MG63 (cell line): ENCODE measurements around the gene MYPOP. TPM values are rescaled to one million over a fixed set of nuclear protein-coding genes. Genes with fewer than 3 reads are reported as not detected.
A peak's percentile ranks its signal among the peaks of the same experiment; 100 is the strongest.
"Not testable (repeated sequence)": the region's sequence is repeated elsewhere in the genome, so short reads cannot be mapped to it uniquely, and the experiment has no call there.

Source experiments
- DNase-seq: peaks from one replicate; pipeline ENCODE4 v3.0.0-alpha.2; 2020
- H3K27me3 ChIP-seq: fragments of 250-450 bp; sonication (Bioruptor Pico); 2 replicates; pipeline ENCODE4 v1.5.1; 2020; ENCODE audit warnings: mild to moderate bottlenecking, moderate library complexity
- H3K36me3 ChIP-seq: fragments of 250-450 bp; sonication (Bioruptor Pico); 2 replicates; pipeline ENCODE4 v1.5.1; 2020; ENCODE audit warnings: mild to moderate bottlenecking, moderate library complexity
- H3K4me3 ChIP-seq: fragments of 250-450 bp; sonication (Bioruptor Pico); 2 replicates; pipeline ENCODE4 v1.5.1; 2020; ENCODE audit warnings: mild to moderate bottlenecking, moderate library complexity
- H3K9me3 ChIP-seq: fragments of 250-450 bp; sonication (Bioruptor Pico); 2 replicates; pipeline ENCODE4 v1.5.1; 2020; ENCODE audit warnings: mild to moderate bottlenecking, moderate library complexity
- total RNA-seq: library from RNA; depleted of rRNA; stranded (reverse); fragments of >200 nt; shearing (Covaris generic); gene quantifications from 2 replicates; pipeline ENCODE4 v1.2.3, GENCODE V29; 2014; ENCODE audit warnings: low replicate concordance

The MYPOP gene
- total RNA-seq, 1 experiment from 2014 or later, result 0.79 TPM

- 0 out of 2 replicates have a peak, but pooled peaks cover 2% of the 10 kb centered on the region for H3K27me3 ChIP-seq
- H3K9me3 ChIP-seq, result no peaks in the 10 kb centered on the region
- DNase-seq, result no peak
- H3K36me3 ChIP-seq, result peaks cover 6% of the 10 kb centered on the region
- H3K4me3 ChIP-seq, result no peak overlapping the region
Measured at GRCh38 chr19:45878043-45878794, 24.2 kb downstream of the MYPOP start.

GRCh38 chr19:45876411-45877197 lies 25.8 kb downstream of the MYPOP start:
- DNase-seq, result no peak
- Histone ChIP-seq H3K36me3 (no peaks in the 10 kb centered on the region), H3K4me3 (no peak overlapping the region), H3K27me3 (0 out of 2 replicates have a peak, but pooled peaks cover 2% of the 10 kb centered on the region), H3K9me3 (no peaks in the 10 kb centered on the region)

- Histone ChIP-seq H3K9me3 (no peaks in the 10 kb centered on the region), H3K4me3 (no peak overlapping the region), H3K36me3 (no peaks in the 10 kb centered on the region), H3K27me3 (0 out of 2 replicates have a peak, but pooled peaks cover 2% of the 10 kb centered on the region)
- no peak for DNase-seq
Measured at GRCh38 chr19:45876161-45876410, 26.3 kb downstream of the MYPOP start.

GRCh38 chr19:45874620-45874966 lies 27.8 kb downstream of the MYPOP start:
- no peak overlapping the region for H3K4me3 ChIP-seq
- H3K36me3 ChIP-seq, result no peaks in the 10 kb centered on the region
- 0 out of 2 replicates have a peak, but pooled peaks cover 2% of the 10 kb centered on the region for H3K27me3 ChIP-seq
- no peaks in the 10 kb centered on the region for H3K9me3 ChIP-seq
- DNase-seq, result no peak

GRCh38 chr19:45873219-45873772 lies 29.1 kb downstream of the MYPOP start:
- DNase-seq, result no peak
- Histone ChIP-seq H3K27me3 (0 out of 2 replicates have a peak, but pooled peaks cover 2% of the 10 kb centered on the region), H3K9me3 (no peaks in the 10 kb centered on the region), H3K36me3 (no peaks in the 10 kb centered on the region), H3K4me3 (no peak overlapping the region)

- H3K36me3 ChIP-seq, result no peaks in the 10 kb centered on the region
- H3K27me3 ChIP-seq, result peaks cover 2% of the 10 kb centered on the region; the same call in 1 of the 2 replicates
- DNase-seq, result no peak
- H3K9me3 ChIP-seq, result no peaks in the 10 kb centered on the region
- no peak overlapping the region for H3K4me3 ChIP-seq
Measured at GRCh38 chr19:45872095-45872919, 30.1 kb downstream of the MYPOP start.

- Histone ChIP-seq H3K27me3 (peaks cover 10% of the 10 kb centered on the region), H3K36me3 (no peaks in the 10 kb centered on the region), H3K4me3 (no peak overlapping the region), H3K9me3 (no peaks in the 10 kb centered on the region)
- no peak for DNase-seq
Measured at GRCh38 chr19:45870798-45871197, 31.6 kb downstream of the MYPOP start.

GRCh38 chr19:45867241-45867640 lies 35.2 kb downstream of the MYPOP start:
- H3K4me3 ChIP-seq, H3K36me3 ChIP-seq, H3K9me3 ChIP-seq, DNase-seq: not testable (repeated sequence)
- H3K27me3 ChIP-seq, result peaks cover 34% of the 10 kb centered on the region

- no peak overlapping the region for H3K4me3 ChIP-seq
- peaks cover 34% of the 10 kb centered on the region for H3K27me3 ChIP-seq
- 0 out of 2 replicates have a peak, but pooled peaks cover 2% of the 10 kb centered on the region for H3K9me3 ChIP-seq
- H3K36me3 ChIP-seq, result peaks cover 1% of the 10 kb centered on the region
- DNase-seq, result no peak
Measured at GRCh38 chr19:45866400-45867176, 35.8 kb downstream of the MYPOP start.

GRCh38 chr19:45865269-45865948 lies 37.0 kb downstream of the MYPOP start:
- peaks cover 13% of the 10 kb centered on the region for H3K36me3 ChIP-seq
- H3K4me3 ChIP-seq, result no peak overlapping the region
- DNase-seq, result no peak

GRCh38 chr19:45864629-45865082 lies 37.8 kb downstream of the MYPOP start:
- Histone ChIP-seq H3K36me3 (peaks cover 19% of the 10 kb centered on the region), H3K9me3 (0 out of 2 replicates have a peak, but pooled peaks cover 2% of the 10 kb centered on the region), H3K4me3 (no peak overlapping the region), H3K27me3 (peaks cover 34% of the 10 kb centered on the region)
- no peak for DNase-seq

More at GRCh38 chr19:45865269-45865948, 37.0 kb downstream of the MYPOP start:
- H3K27me3 ChIP-seq, result peaks cover 34% of the 10 kb centered on the region
- H3K9me3 ChIP-seq, result 0 out of 2 replicates have a peak, but pooled peaks cover 2% of the 10 kb centered on the region

- peaks cover 34% of the 10 kb centered on the region for H3K27me3 ChIP-seq
- H3K36me3 ChIP-seq, result peaks cover 25% of the 10 kb centered on the region
- peak; percentile 59 for DNase-seq
- H3K4me3 ChIP-seq, result peak within 1 kb of the TSS; percentile 81
- 0 out of 2 replicates have a peak, but pooled peaks cover 2% of the 10 kb centered on the region for H3K9me3 ChIP-seq
Measured at GRCh38 chr19:45863840-45864628, 38.4 kb downstream of the MYPOP start, which contains the start of gene FOXA3. Gene FOXA3 (plus strand): TSS chr19:45864326. CDS start chr19:45864457, 131 bp downstream.

GRCh38 chr19:45863335-45863839 lies 39.0 kb downstream of the MYPOP start:
- Histone ChIP-seq H3K9me3 (0 out of 2 replicates have a peak, but pooled peaks cover 2% of the 10 kb centered on the region), H3K36me3 (peaks cover 31% of the 10 kb centered on the region), H3K27me3 (peaks cover 34% of the 10 kb centered on the region), H3K4me3 (peak overlapping the region; percentile 81)
- DNase-seq, result no peak

GRCh38 chr19:45862564-45863334 lies 39.7 kb downstream of the MYPOP start, which contains the start of gene SYMPK:
Gene SYMPK (minus strand): TSS chr19:45863147. CDS start chr19:45854495, 8,652 bp downstream.
- 0 out of 2 replicates have a peak, but pooled peaks cover 2% of the 10 kb centered on the region for H3K9me3 ChIP-seq

More at GRCh38 chr19:45862564-45863334, 39.7 kb downstream of the MYPOP start, which contains the start of gene SYMPK:
- H3K36me3 ChIP-seq, result peaks cover 38% of the 10 kb centered on the region
- DNase-seq, result peak; percentile 100
- peak within 1 kb of the TSS; percentile 81 for H3K4me3 ChIP-seq
- H3K27me3 ChIP-seq, result peaks cover 34% of the 10 kb centered on the region
